WERI-Rb-1 (cell line): Measurements from ENCODE around the gene CASZ1.
A peak's percentile ranks its signal among the peaks of the same experiment; 100 is the strongest.

Experiments
- DNase-seq: peaks from one replicate; pipeline ENCODE4 v3.0.0-alpha.2; 2020
- H3K27ac ChIP-seq: fragments of 250-450 bp; sonication (Bioruptor Pico); 2 replicates; pipeline ENCODE4 v1.5.1; 2020; ENCODE audit warnings: mild to moderate bottlenecking, moderate library complexity
- H3K27me3 ChIP-seq: fragments of 250-450 bp; sonication (Bioruptor Pico); 2 replicates; pipeline ENCODE4 v1.5.1; 2021; ENCODE audit warnings: mild to moderate bottlenecking, low read depth, moderate library complexity; ENCODE audit not compliant: insufficient read depth, severe bottlenecking
- H3K36me3 ChIP-seq: fragments of 250-450 bp; sonication (Bioruptor Pico); 2 replicates; pipeline ENCODE4 v1.5.1; 2020; ENCODE audit warnings: mild to moderate bottlenecking, moderate library complexity
- H3K4me3 ChIP-seq: 2 replicates; pipeline ENCODE4 v1.5.1; 2011; ENCODE audit warnings: low read depth, mild to moderate bottlenecking, control low read depth, low read length
- H3K9me3 ChIP-seq: fragments of 250-450 bp; sonication (Bioruptor Pico); 2 replicates; pipeline ENCODE4 v1.5.1; 2021; ENCODE audit warnings: mild to moderate bottlenecking, moderate library complexity; ENCODE audit not compliant: severe bottlenecking
- CTCF ChIP-seq: IDR thresholded peaks from 2 replicates; pipeline ENCODE4 v1.5.1; 2011; ENCODE audit warnings: low read depth, mild to moderate bottlenecking, control low read depth, inconsistent platforms, low read length

The CASZ1 gene

DNA sequence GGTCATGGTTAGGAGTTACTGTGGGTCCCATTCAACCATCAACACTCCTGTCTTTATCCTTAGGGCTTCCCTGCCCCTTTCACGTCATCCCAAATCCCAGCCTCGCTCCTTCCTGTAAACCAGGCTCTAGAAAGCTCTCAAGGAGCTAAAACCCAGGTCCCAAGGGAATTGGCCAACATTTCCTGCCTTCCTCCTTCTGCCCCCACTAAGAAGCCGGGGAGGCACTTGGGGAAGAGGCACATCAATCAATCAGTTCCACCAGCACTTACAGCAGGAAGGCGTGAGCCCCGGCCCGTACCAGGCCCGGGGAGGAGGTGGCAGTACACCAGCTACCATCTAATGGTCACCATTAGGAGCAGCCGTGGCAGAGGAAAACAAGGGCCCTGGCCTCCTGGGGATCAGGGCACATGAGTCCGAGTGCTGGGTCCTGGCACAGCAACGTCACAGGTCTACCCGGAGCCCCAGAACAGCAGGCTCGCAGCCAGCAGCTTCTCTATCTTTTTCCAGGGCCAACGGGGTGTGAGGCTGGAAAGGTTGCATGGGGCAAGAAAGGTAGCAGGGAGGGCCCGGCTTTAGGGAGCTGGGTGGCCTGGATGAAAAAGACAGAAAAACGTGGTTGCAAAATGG lies 108.6 kb downstream of the CASZ1 start:
- H3K27me3 ChIP-seq: no peaks in the 10 kb centered on the region
- H3K9me3 ChIP-seq: no peaks in the 10 kb centered on the region
- peaks cover 32% of the 10 kb centered on the region for H3K36me3 ChIP-seq
- DNase-seq: no peak
- no peak for TF ChIP-seq CTCF
- no peak overlapping the region for H3K4me3 ChIP-seq
- peak overlapping the region; percentile 81 for H3K27ac ChIP-seq

DNA sequence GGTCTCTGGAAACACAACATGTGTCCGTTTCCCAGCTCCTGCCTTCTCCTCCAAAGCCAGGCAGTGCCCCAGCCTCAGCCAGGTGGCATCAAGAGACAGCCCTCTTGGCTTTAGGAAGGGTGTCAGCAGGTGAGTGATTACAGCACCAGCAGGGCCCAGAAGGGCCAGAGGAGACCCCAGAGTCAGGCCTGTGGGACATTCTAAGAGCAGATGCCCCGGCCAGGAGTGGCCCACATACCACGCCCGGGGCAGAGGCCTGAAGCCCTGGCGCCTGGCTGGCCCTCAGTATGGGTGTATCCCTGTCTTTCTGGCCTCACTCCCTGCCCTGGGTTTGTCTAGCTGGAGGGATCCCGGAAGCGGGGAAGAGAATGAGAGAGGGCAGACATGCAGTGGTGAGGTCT lies 109.2 kb downstream of the CASZ1 start:
- Histone ChIP-seq H3K27me3 (no peaks in the 10 kb centered on the region), H3K36me3 (peaks cover 28% of the 10 kb centered on the region), H3K9me3 (no peaks in the 10 kb centered on the region), H3K4me3 (no peak overlapping the region), H3K27ac (peak overlapping the region; percentile 81)
- TF ChIP-seq CTCF: no peak
- no peak for DNase-seq

- Histone ChIP-seq H3K9me3 (no peaks in the 10 kb centered on the region), H3K27me3 (no peaks in the 10 kb centered on the region), H3K4me3 (no peak overlapping the region), H3K36me3 (peaks cover 22% of the 10 kb centered on the region), H3K27ac (peak overlapping the region; percentile 81)
- TF ChIP-seq CTCF: 0 out of 2 replicates have a peak, but pooled peaks have one; percentile 12
- no peak for DNase-seq
These were observed 109.9 kb downstream of the CASZ1 start for GRCh38 chr1:10686404-10687040.

DNA sequence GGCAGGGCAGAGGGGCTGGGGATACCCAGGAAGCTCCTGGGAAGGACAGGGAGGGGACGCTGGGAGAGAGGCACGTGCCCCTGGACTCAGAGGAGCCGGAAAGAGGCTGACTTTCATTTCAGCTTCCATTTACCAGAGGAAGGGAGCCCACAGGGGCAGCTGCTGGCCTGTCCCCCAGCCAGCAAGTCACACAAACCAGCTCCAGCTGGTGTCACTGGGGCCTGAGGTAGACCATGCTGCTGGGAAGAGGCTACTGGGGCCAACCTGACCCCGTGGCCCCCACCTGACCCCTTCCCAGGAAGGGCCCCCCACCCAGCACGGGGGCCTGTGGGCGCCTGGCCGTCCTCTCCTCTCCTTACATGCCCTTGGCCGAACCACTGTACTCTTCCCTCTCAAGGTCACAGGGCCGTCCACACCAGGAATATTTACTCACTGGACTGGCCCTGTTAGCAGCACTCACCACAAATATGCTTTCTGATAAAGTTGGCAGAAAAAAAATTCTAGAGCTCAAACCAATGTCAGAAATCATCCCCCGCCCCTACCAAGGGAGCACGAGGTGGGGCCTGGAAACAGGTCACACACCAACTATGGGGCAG lies 110.5 kb downstream of the CASZ1 start:
- H3K27ac ChIP-seq: peak overlapping the region; percentile 81

GRCh38 chr1:10685196-10685807 lies 111.1 kb downstream of the CASZ1 start:
- no peak overlapping the region for H3K4me3 ChIP-seq
- no peaks in the 10 kb centered on the region for H3K27me3 ChIP-seq
- no peak for TF ChIP-seq CTCF
- DNase-seq: no peak
- H3K9me3 ChIP-seq: no peaks in the 10 kb centered on the region
- peaks cover 13% of the 10 kb centered on the region for H3K36me3 ChIP-seq
- peak overlapping the region; percentile 81 for H3K27ac ChIP-seq

More for the DNA sequence above, 110.5 kb downstream of the CASZ1 start:
- Histone ChIP-seq H3K9me3 (no peaks in the 10 kb centered on the region), H3K27me3 (no peaks in the 10 kb centered on the region), H3K36me3 (peaks cover 17% of the 10 kb centered on the region), H3K4me3 (no peak overlapping the region)
- no peak for DNase-seq
- no peak for TF ChIP-seq CTCF
